Smooth muscle cell of bladder (primary cell): ENCODE measurements around the gene APLF. TPM values are rescaled to one million over a fixed set of nuclear protein-coding genes. Genes with fewer than 3 reads are reported as not detected.

ENCODE experiments used
- total RNA-seq: library from RNA; depleted of rRNA; stranded (reverse); fragments of >200 nt; gene quantifications from 2 replicates; pipeline ENCODE4 v1.2.3, GENCODE V29; 2014

Gene APLF
- total RNA-seq, result 4.8 and 7.0 TPM in 2 replicates

GRCh38 chr2:68467077-68467960, at the start of gene APLF, which contains the start of gene FBXO48:
APLF (plus strand) TSS chr2:68467585; CDS start chr2:68467732, 147 bp downstream.
FBXO48 (minus strand) TSS chr2:68467294; CDS start chr2:68465145, 2,149 bp downstream.

Other genes starting within 250 kb of the APLF start
- 13.7 and 17.8 TPM in 2 replicates for gene PPP3R1, start 215.1 kb upstream of the APLF start, total RNA-seq
- gene CNRIP1, start 147.6 kb upstream of the APLF start, total RNA-seq, result 28.4 and 32.9 TPM in 2 replicates
- gene PLEK, start 102.3 kb upstream of the APLF start, total RNA-seq, result 0.14 and 1.1 TPM in 2 replicates
- gene FBXO48, start 291 bp upstream of the APLF start, total RNA-seq, result 0.28 TPM in 2 replicates
- not detected in 2 replicates for gene PROKR1, start 176.0 kb downstream of the APLF start, total RNA-seq